ENCODE results near the gene SLU7. TPM values are rescaled to one million over a fixed set of nuclear protein-coding genes. Genes with fewer than 3 reads are reported as not detected.

Gene SLU7
- total RNA-seq (2014; rRNA removed; shearing (Covaris generic)) = 58.4 and 62.1 TPM in 2 replicates

- peak; percentile 95 for DNase-seq (ENCODE audit: low spot score)
These were observed at the start of gene SLU7 for GRCh38 chr5:160418561-160419457. TSS of gene SLU7 (minus strand) at chr5:160419081. CDS start at chr5:160415294, 3,787 bp downstream.

DNA sequence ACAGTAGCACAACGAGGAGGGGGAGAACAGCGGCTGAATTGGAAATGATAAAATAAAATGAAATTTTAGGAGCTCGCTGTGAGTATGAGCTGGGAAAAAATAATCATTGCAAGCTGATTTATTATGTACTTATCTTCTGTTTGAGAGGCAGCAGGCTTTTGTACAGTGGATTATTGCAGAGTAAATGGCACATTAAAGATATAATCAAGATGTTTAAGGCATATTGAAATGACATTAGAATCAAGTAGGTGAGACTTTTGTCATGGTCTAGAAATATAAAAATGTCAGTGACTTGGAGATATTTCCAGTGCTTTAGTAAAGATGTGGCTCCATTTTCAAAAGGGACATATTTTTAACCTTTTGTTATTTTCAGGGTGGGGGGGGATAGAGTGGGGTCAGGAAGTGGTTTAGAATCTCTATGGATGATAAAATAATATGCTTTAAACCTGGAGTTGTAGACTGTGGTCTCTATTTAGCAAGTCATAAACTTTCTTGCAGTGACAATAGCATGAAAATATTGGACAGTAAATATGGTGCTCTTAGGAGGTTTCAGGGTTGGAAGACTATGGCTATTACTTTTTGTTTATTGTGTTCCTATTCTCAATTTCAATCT is 49.6 kb upstream of the SLU7 start:
- DNase-seq (ENCODE audit: low spot score) = no peak

DNA sequence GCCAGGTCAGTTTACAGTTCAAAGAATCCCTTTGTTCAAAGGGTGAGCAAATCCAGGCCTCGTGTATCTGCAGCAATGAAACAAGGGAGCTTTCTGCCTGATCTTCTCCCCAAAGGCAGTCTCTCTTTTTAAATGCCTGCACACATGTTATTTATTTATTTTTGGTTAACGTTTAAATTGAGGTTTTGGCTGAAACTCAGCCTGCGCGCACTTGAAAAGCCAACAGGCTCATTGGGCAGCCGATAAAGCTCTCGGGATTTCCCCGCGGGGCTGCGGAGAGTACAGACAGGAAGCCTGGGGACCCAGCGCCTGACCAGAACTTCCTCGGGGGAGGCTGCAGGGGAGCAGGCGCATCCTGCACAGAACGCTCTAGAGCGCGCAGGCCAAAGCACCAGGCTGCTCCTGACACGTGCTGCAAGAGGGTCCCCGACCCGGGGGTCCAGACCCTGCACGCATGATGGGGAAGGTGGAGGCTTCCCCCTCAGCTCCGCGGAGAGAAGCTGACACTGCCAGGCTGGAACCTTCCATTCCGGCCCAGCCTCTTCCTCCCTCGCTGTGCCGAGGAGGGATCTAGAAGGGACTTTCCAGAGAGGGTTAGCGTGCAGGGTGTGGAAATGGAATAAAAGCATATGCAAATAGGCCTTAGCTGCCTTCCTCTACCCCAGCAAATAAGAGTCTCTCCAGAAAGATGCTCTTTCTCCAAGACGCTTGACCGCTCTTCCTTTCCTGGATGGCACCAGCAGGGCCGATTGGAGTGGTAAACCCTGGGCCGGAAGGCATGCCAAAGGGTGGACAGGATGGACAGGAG is 48.9 kb upstream of the SLU7 start:
- DNase-seq (ENCODE audit: low spot score) = peak; percentile 29

- no peak for DNase-seq (ENCODE audit: low spot score)
These were observed 48.1 kb upstream of the SLU7 start for GRCh38 chr5:160466889-160467554.

DNA sequence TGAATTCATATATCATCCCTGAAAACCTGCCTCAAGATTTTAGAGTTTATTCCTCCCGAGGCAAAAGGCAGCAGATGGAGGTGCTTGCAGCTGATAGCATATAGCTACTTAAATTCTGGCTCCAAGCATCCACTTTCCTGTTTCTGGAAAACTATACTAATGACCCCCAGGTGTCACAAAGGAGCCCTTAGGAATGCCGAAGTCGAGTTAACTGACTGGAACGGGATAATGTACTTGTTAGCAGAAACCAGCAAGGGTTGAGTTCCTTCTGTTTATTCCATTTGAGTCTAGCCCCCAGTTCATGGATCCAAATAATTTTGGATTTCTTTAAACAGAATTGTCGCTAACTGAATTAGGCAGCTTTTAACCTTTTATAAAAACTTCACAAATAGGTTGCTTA is 47.2 kb upstream of the SLU7 start:
- no peak for DNase-seq (ENCODE audit: low spot score)

GRCh38 chr5:160464466-160464797 is 45.6 kb upstream of the SLU7 start:
- no peak for DNase-seq (ENCODE audit: low spot score)

GRCh38 chr5:160463740-160464465 is 45.0 kb upstream of the SLU7 start:
- DNase-seq (ENCODE audit: low spot score) = peak; percentile 73

DNA sequence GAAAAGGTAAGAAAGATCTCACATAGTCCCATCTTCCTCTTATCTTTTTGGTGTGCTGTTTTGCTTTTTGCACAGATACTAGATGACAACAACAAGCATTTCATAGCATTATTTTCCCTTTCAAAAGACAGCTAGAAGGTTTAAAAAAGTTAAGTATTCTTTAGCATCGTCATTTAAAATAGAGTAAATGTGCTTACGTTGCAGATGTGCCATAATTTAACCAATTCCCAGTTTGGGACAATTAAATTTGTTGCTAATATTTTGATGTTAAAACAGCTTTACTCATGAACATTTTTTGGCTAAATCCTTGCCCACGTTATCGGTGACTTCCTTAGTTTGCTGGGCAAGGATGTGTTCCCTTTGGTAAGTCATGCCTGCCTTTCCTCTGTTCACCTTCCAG is 44.3 kb upstream of the SLU7 start:
- DNase-seq (ENCODE audit: low spot score) = no peak

GRCh38 chr5:160462167-160462566 is 43.3 kb upstream of the SLU7 start:
- DNase-seq (ENCODE audit: low spot score) = no peak

GRCh38 chr5:160461378-160461777 is 42.5 kb upstream of the SLU7 start:
- no peak for DNase-seq (ENCODE audit: low spot score)

GRCh38 chr5:160460377-160461049 is 41.6 kb upstream of the SLU7 start:
- DNase-seq (ENCODE audit: low spot score) = no peak

DNA sequence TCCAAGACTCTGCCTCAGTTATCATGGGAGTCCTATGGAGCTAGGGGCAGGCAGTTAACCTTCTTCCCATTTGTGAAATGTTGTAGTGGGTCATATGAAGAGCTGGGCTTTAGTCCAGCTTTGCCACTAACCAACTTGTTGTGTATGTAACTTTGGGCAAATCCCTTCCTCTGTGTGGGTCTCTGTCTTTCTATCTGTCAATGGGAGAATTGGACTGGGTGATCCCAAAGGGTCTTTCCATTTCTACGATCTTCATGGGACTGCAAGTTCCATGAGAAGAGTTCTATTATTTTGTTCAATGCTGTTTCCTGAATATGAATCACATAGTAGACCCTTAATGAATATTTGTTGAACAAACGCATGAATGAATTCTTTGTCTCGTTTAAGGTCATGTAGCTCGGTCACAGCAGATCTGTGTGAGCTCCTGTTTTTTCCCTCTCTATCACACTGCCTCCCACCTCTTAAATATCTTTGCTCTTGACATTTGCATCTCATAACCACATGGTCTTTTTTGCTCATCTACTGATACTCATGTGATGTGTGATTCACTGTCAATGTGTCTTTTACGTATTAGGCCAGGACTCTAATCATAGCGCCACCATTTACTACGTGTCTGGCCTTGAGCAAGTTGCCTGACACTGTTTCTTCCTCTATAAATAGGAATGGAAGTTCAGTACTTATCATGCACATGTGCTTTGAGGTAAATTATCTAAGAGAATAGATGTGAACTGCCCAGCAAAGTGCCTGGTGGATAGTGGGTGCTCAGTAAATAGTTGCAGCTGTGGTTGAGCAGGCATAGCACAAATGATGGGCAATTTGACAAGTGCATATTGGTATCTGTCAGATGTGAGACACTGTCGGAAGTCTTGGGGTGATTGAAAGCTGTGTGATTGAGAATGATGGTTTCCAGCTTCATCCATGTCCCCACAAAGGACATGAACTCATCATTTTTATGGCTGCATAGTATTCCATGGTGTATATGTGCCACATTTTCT is 40.2 kb upstream of the SLU7 start:
- DNase-seq (ENCODE audit: low spot score) = no peak

- no peak for DNase-seq (ENCODE audit: low spot score)
These were observed 38.4 kb upstream of the SLU7 start for GRCh38 chr5:160457252-160457651.

- DNase-seq (ENCODE audit: low spot score) = no peak
These were observed 37.7 kb upstream of the SLU7 start for GRCh38 chr5:160456480-160457177.

DNA sequence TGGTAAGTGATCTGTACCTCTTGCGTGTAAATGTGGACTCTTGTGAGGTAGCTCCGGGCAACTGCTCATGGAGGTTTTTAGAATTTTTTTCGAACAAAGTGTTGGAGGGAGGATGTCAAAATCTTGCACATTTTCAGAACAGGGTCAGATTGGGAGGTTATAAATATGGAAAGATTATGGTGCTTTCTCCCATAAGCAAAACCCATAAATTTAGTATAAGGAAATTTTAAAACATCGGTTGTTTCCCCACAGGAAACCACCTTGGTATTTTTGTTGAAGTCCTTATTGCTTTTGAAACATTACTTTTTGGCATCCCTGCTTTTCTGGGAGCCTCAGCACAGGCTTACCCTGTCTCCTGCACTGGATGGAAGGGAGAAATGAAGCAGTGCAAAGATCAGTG is 36.7 kb upstream of the SLU7 start:
- no peak for DNase-seq (ENCODE audit: low spot score)

DNA sequence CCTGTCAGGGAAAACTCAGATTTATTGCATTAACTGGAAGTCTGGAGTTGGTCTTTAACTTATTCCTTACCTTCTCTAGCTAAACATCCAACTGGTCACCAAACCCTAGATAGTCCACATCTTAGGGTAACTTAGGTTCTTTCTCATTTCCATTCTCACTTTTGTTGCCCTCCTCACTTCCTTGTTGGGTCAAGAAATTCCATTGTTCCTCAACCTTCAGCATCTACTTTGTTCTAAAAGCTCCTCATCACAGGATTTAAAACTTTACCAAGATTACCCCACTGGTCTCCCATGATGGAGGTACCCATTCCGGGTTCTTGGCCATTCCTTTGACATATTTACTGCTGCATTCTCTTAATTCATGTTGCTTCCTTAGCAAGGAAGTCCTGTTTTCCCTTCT is 34.9 kb upstream of the SLU7 start:
- DNase-seq (ENCODE audit: low spot score) = no peak

DNA sequence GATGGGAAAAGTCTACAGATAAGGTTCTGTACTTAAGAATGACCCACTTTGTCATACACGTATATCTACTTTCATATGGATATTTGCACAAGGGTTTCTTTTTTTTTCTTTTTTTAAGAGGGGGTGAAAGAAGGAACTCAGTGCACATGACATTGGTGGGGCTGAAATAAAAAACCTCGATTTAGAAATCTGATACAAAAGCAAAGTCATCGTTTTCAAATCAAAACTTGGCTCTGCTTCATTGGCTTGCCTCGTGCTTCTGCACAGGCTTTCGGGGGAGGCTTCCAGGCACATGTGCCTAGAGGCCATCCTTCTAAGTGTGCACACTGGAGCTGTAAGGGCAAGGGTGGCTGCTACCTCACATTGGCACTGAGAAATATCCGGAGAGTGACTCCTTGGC is 33.9 kb upstream of the SLU7 start:
- DNase-seq (ENCODE audit: low spot score) = no peak

DNA sequence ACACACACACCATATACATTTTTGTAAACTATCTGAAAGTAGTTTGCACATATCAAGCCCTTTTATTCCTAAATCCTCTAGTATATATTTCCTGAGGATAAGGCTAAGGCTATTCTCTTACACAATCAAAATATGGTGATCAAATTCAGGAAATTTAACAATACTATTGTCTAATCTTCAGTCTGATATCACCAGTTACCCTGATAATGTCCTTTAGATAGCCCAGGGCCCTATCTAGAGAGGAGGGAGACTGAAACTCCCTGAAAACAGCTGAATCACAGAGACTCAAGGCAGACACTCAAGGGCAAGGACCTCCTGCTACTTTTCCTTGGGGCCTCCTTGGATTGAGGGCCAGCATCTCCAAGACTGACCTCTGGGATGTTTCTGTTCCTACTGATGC is 33.2 kb upstream of the SLU7 start:
- DNase-seq (ENCODE audit: low spot score) = no peak

- DNase-seq (ENCODE audit: low spot score) = no peak
These were observed 32.4 kb upstream of the SLU7 start for GRCh38 chr5:160451281-160451680.

Data from A172 (cell line).